K562 (cell line): ENCODE data around the gene SLC35E2B. TPM values are rescaled to one million over a fixed set of nuclear protein-coding genes. Genes with fewer than 3 reads are reported as not detected.

Experiments
- ARID2 ChIP-seq: fragments of 450-650 bp; IDR thresholded peaks from 2 replicates; pipeline ENCODE4 v1.6.1; 2017; ENCODE audit warnings: antibody characterized with exemption, mild to moderate bottlenecking
- CTCF ChIP-seq, 3 experiments: IDR thresholded peaks in 2 of 3; conservative IDR thresholded peaks in 1 of 3; 2 replicates each; pipeline ENCODE4 v1.5.1; 2011 to 2012; ENCODE audit warnings: low read length in 3 of 3, mild to moderate bottlenecking in 3 of 3, control low read depth in 2 of 3, improper control_type of control experiment in 1 of 3, inconsistent platforms in 1 of 3, low read depth in 1 of 3, mixed read lengths in 1 of 3, moderate library complexity in 1 of 3; ENCODE audit not compliant: insufficient read depth in 2 of 3
- FOXM1 ChIP-seq, 2 experiments: fragments of 450-650 bp in 1 of 2; sonication (generic) in 1 of 2; formaldehyde crosslinking in 1 of 2; IDR thresholded peaks; 2 replicates each; pipeline versions ENCODE4 v1.6.1 to v1.9.0; 2017 to 2022; ENCODE audit warnings: low read depth in 2 of 2, mild to moderate bottlenecking in 2 of 2, missing genetic modification reagents in 1 of 2, moderate library complexity in 1 of 2
- KLF10 ChIP-seq: fragments of 250-450 bp; sonication (Bioruptor Pico); IDR thresholded peaks from 2 replicates; pipeline ENCODE4 v1.6.1; 2021; ENCODE audit warnings: matching md5 sums
- PRPF4 ChIP-seq: fragments of 200-400 bp; formaldehyde crosslinking; IDR thresholded peaks from one replicate; pipeline ENCODE4 v1.6.1; 2017; ENCODE audit warnings: low read length, low read depth, mild to moderate bottlenecking; ENCODE audit not compliant: insufficient read depth, poor library complexity, severe bottlenecking
- RBFOX2 ChIP-seq: fragments of 200-400 bp; formaldehyde crosslinking; IDR thresholded peaks from 2 replicates; pipeline ENCODE4 v1.6.1; 2017; ENCODE audit warnings: low read depth, mild to moderate bottlenecking, low read length, moderate library complexity
- USF2 ChIP-seq: sonication (generic); formaldehyde crosslinking; IDR thresholded peaks from 2 replicates; pipeline ENCODE4 v1.5.0; 2020; ENCODE audit warnings: missing genetic modification reagents
- ZBTB33 ChIP-seq: sonication (generic); formaldehyde crosslinking; IDR thresholded peaks from 2 replicates; pipeline ENCODE4 v1.8.1; 2023; ENCODE audit warnings: mild to moderate bottlenecking, missing genetic modification reagents
- ZNF79 ChIP-seq: fragments of 250-450 bp; sonication (Bioruptor Pico); IDR thresholded peaks from 2 replicates; pipeline ENCODE4 v1.4.0; 2020; ENCODE audit warnings: low read depth, mild to moderate bottlenecking, moderate library complexity
- polyA plus RNA-seq, 8 experiments: library from polyadenylated mRNA; depleted of rRNA in 4 of 8; stranded (reverse) in 5 of 8; unstranded in 3 of 8; fragments of >200 nt; fragmentation: Nextera tagmentation in 2 of 8; fragmentation: Illumina TruSeq in 1 of 8; extraction: Ambion mirVana in 2 of 8; extraction: Trizol in 1 of 8; gene quantifications; 2 replicates each; pipeline versions ENCODE4 v1.2.1 to v1.2.3, GENCODE V29; 2011 to 2014; ENCODE audit warnings: inconsistent platforms in 1 of 8, missing spikeins in 1 of 8
- total RNA-seq, 7 experiments: library from RNA; depleted of rRNA in 6 of 7; stranded (reverse); fragments of >200 nt in 6 of 7; fragmentation: Illumina TruSeq in 2 of 7; extraction: Trizol in 2 of 7; gene quantifications; 2 replicates each; pipeline versions ENCODE4 v1.2.1 to v1.2.3, GENCODE V29; 2011 to 2021; ENCODE audit warnings: low replicate concordance in 1 of 7

SLC35E2B gene
- total and polyA plus RNA-seq, 9 of the 15 experiments (the other 6 are each of a cell fraction or from before 2014, with no cell fraction given): 4.7 to 44.6 (median 20.7) TPM

GRCh38 chr1:1619917-1620361, 72.7 kb downstream of the SLC35E2B start (continued):
- TF ChIP-seq PRPF4: no peak
- peak; percentile 72 to 75 (median 73) for TF ChIP-seq CTCF (IDR thresholded peaks at IDR 0.05 in 2 of 3, conservative IDR thresholded peaks at IDR 0.05 in 1 of 3; ENCODE audit: insufficient read depth in 2 of 3, low read depth in 1 of 3, low read length in 3 of 3)
- peak; percentile 17; the same call in 1 of the 2 replicates for TF ChIP-seq RBFOX2
- TF ChIP-seq KLF10 (CRISPR knock-in tag): no peak
- TF ChIP-seq ZBTB33: peak; percentile 74; the same call in 1 of the 2 replicates
- TF ChIP-seq ARID2: peak; percentile 11; the same call in 1 of the 2 replicates
- no peak for TF ChIP-seq USF2 (CRISPR knock-in tag)
- TF ChIP-seq FOXM1 (IDR thresholded peaks at IDR 0.05; ENCODE audit: low read depth): no peak
- no peak for TF ChIP-seq FOXM1 (CRISPR knock-in tag; IDR thresholded peaks at IDR 0.05; ENCODE audit: low read depth)
- no peak for TF ChIP-seq ZNF79 (CRISPR knock-in tag)
